GM18517 (cell line): Measurements from ENCODE around the gene CADM2.

Experiments
- ATAC-seq: cut with Tn5 transposase; IDR thresholded peaks from one replicate; pipeline ENCODE4 v1.9.1; 2021; ENCODE audit warnings: mild to moderate bottlenecking, moderate library complexity; ENCODE audit not compliant: unreplicated experiment

The CADM2 gene

GRCh38 chr3:85554153-85554552 is 595.4 kb downstream of the CADM2 start:
- no peak for ATAC-seq

DNA sequence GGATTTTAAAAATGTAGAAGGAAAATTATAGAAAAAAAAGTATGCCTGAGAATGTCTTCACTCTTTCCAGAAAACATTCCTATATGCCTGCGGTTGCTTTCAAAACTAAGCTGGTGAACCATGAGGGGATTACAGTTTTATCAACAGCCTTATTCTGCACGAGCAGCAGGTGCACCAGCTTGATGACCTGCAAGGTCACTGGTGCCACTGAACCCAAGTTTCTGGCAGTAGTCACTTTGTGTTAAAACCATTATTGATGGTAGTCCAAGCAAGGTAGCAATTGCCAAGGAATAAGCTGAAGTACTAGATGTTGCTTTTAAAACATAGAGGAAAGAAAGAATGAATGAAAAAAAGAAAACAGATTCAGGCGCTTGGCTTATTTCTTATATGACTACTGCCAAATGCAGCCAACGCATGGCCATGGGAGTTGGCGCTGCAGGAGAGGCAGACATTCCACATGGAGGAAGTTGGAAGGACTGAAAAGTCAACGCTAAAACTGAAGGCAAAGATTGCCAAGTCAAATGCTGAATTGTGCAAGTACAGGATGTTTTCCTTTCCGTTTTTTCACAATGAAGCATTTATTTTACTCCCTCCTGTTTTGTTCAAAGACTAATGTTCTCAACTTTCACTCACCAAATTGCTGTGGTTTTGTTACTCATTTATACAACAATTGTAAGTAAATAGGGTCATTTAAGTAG is 601.4 kb downstream of the CADM2 start:
- no peak for ATAC-seq

GRCh38 chr3:85567071-85567676 is 608.4 kb downstream of the CADM2 start:
- no peak for ATAC-seq

DNA sequence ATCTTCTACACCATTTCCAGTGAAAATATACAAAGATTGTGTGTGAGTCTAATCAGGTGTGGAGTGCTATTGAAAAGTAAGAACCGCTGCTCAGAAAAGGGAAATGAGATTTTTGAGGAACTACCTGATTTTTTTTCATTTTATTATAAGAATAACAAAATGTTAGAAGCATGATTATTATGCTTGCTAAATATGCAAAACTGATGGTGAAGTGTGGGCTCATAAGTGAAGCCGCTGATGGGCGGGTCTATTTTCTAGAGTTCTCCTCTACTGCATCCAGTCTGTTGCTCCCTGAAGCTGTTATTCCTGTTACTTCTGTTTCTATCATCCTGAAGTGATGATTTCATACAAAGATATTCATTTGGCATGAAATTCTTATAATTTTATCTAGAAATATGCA is 612.0 kb downstream of the CADM2 start:
- ATAC-seq = no peak

DNA sequence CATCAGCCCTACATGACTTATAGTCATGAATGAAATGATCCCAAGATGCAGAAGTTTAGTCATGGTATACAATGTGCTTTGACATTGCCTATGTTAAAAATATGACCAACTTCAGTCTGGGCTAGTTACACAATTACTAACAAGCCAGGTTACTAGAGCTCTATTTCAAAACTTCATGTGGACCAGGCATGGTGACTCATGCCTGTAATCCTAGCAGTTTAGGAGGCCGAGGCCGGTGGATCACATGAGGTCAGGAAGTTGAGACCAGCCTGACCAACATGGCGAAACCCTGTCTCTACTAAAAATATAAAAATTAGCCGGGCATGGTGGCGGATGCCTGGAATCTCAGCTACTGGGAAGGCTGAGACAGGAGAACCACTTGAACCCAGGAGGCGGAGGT is 613.0 kb downstream of the CADM2 start:
- no peak for ATAC-seq

- ATAC-seq = no peak
Measured at GRCh38 chr3:85572426-85572825, 613.6 kb downstream of the CADM2 start.

DNA sequence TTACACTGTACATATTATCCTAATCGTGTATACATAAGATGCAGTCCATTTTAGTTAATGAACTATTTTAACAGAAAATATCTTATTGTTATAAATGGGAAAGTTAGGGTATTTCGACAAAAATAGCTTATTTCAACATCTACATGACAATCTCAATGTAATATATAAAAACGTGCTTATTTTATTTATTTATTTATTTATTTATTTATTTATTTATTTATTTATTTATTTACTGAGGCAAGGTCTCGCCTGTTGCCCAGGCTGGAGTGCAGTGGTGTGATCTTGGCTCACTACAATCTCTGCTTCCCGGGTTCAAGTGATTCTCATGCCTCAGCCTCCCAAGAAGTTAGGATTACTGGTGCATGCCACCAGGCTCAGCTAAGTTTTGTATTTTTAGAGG is 614.2 kb downstream of the CADM2 start:
- ATAC-seq = no peak

DNA sequence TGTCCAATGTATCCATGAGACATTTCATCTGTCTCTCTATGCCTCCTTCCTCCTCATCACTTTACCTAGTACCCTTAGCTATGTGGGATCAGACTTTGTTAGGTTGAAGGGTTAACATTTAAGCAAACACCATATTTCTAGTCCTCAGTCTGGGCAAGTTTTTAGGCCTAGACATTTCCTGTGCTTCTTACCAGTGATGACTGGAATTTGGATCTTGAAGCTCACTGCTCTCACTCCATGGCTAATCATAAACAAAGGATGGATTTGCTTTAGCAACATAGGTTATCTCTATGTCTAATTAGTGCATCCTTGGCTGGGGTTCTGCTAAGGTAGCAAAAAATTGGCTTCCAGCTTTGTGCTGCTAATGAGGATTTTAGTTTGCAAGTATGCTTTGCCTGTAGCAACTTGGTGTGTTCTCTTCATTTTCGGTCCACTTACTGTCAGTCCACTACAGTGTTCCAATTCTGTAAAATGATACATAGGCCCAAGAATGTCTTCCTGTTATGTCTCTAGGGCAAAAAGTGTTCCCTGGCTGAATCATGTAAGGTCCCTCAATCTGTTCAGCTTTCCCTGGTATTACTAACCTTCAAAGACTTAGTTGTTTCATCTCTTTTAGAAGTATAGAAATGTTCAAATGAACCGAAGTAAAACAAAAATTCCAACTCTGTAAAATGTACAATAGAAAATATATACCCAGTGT is 615.4 kb downstream of the CADM2 start:
- ATAC-seq = no peak

- peak; percentile 77 for ATAC-seq
Measured at GRCh38 chr3:85576091-85576690, 617.4 kb downstream of the CADM2 start.

DNA sequence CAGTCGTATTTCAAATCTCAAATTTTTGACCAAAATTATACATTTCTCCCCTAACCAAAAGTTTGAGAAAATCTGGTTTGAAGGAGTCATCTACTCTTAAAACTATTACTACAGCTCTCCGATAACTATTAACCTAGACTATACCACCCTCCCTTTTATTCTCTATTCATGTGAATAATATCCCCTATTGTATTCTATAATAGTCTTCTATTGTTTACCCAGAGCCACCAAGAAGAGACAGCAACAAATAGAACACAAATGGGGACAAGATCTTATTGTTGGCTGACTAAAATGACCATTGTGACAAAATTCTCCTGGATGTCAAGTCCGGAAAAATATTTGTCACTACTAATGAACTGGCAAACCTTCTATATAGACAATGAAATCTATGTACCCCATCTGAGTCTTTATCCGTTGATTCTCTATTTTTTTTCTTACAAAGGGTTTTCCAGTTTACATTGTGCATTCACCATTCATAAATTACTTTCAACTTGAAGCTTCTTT is 618.0 kb downstream of the CADM2 start:
- no peak for ATAC-seq

- ATAC-seq = no peak
Measured at GRCh38 chr3:85584779-85585356, 626.1 kb downstream of the CADM2 start.

DNA sequence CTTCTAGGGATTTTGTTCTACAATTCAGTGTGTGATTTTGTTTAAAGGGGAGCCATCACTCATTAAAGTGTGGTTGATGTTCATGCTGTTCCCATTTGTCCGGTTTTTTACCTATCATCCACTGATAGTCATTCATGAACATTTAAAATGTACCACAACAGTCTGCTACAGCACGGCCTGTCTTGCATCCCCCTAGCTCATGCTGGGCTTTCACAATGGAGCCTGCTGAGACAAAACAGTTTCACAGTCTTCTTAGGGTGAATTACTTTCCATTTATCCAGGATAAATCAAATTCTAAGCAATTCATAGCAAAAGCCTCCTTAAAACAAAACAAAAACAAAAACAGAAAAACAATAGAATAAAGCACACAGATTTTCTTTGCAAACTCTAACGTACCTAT is 627.2 kb downstream of the CADM2 start:
- ATAC-seq = no peak

- ATAC-seq = no peak
Measured at GRCh38 chr3:85589145-85589544, 630.4 kb downstream of the CADM2 start.

DNA sequence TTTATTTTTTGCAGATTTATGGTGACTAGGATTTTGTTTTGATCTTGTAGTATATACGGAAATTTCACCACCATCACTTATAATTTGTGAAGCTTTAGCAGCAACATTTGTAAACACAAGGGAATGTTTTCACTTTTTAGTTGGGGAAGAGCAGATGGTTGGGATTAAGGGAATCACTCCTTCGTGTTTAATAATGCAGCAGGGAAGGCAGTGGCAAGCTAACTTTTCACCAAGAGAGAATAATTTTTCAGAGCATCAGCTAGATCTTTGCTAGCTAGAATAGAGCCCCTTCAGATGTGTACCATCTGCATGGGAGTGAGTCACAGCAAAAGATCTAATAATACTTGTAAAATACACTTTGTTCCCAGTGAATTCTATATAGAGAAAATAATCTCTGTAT is 632.7 kb downstream of the CADM2 start:
- ATAC-seq = no peak

DNA sequence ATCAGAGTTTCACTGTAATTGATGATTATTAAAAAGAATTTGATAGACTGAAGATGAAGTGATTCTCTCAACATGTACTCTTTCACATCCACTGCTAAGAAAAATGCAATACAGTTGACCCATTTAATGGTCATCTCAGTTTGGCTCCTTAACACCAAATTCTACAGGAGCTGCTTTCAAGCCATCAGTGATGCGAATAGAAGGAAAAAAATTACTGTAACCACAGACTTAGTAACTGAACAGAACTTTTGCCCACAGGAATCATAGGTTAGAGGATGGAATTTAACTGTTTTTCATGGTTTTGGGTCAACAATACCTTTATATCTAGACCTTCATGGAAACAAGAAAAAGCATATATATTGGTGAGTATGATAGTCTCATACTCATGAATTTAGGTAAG is 633.5 kb downstream of the CADM2 start:
- no peak for ATAC-seq

DNA sequence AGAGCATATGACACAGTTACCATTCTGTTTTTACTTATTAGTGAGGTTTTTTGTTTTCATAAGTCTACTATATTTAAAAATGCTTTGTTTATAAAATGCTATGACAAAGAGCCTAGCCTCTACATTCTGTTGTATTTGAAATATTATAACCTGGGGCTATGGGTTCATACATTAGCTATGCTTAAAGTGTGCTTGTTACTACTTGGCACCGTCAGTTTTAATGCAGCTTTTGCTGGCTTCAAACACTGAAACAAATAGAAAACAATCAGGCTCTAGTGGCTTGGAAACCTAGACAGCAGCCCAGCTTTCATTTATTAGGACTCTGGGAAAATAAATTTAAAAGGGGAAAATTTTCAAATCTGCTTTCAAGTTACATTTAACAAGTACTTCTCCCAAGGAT is 635.9 kb downstream of the CADM2 start:
- no peak for ATAC-seq

GRCh38 chr3:85603378-85603777 is 644.6 kb downstream of the CADM2 start:
- no peak for ATAC-seq

DNA sequence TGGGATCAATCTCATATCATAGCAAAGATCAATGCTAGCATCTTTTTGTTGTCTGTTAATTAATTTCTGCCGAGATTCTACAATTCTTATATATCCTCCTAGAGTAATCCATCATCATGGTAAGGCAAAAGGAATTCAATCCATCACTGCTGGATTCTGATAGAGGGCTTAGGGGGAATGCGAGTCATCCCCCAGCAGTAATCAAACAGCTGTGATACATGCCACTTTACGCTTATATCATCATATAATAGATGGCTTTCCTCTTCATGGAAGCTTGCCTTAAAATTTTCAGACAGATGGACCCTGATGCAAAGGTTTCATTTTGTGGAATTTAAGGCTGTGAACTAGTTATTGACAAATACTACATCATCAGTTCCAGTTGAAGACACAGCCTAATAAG is 645.9 kb downstream of the CADM2 start:
- ATAC-seq = no peak

GRCh38 chr3:85605066-85605465 is 646.3 kb downstream of the CADM2 start:
- no peak for ATAC-seq

GRCh38 chr3:85626662-85627061 is 667.9 kb downstream of the CADM2 start:
- ATAC-seq = no peak

DNA sequence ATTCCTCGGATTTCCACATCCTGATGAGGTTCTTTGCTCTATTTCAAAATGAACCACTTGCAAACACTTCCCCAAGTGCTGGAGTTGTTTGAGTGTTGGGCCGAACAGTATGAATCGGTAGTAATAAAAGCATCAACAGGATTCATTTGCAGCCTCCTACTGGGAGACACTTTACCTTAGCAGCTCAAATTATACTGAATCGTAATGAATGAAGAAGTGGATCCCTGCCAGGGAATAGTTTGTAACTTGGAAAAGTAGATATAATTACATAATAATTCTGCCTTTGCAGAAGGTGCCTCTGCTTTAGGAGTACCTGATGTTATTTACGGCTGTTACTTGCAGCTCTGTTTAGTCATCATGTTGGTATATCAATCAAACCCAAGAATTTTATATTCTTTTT is 669.1 kb downstream of the CADM2 start:
- no peak for ATAC-seq
